ENCODE measurements around the gene SERPINA1.

GRCh38 chr14:94383777-94384176 lies 4.6 kb downstream of the SERPINA1 start:
- TF ChIP-seq EZH2 (optimal IDR thresholded peaks at IDR 0.05; ENCODE audit: low read depth, low read length): no peak
- TF ChIP-seq CTCF (IDR thresholded peaks at IDR 0.05; ENCODE audit: low read length): no peak
- TF ChIP-seq EZH2phosphoT487 (IDR thresholded peaks at IDR 0.05; ENCODE audit: low read length): no peak
